HUDEP-2 (cell line): ENCODE results near the gene DAPK2.
"Not testable (repeated sequence)": the region's sequence is repeated elsewhere in the genome, so short reads cannot be mapped to it uniquely, and the experiment has no call there.

ENCODE experiments used
- DNase-seq, 76 experiments: peaks; one replicate each; lab custom pipeline; 2025; ENCODE audit not compliant: unreplicated experiment in 76 of 76; lab: John Stamatoyannopoulos, UW

Gene DAPK2

GRCh38 chr15:64058279-64058678, 12.0 kb upstream of the DAPK2 start:
- DNase-seq, result no peak

GRCh38 chr15:64053674-64054073, 7.4 kb upstream of the DAPK2 start:
- DNase-seq, result not testable (repeated sequence)

- no peak for DNase-seq
Measured at GRCh38 chr15:64052925-64053491, 6.7 kb upstream of the DAPK2 start.

GRCh38 chr15:64051407-64052259, 5.3 kb upstream of the DAPK2 start:
- DNase-seq, result no peak

- no peak for DNase-seq
Measured at GRCh38 chr15:64051093-64051402, 4.8 kb upstream of the DAPK2 start.

- DNase-seq, result no peak
Measured at GRCh38 chr15:64050281-64051092, 4.2 kb upstream of the DAPK2 start.

- no peak for DNase-seq
Measured at GRCh38 chr15:64048781-64049460, 2.6 kb upstream of the DAPK2 start.

GRCh38 chr15:64045774-64046420, 388 bp downstream of the DAPK2 start:
- peak in 4 of 76 experiments; percentile 15 to 45 (median 31) for DNase-seq

- DNase-seq, result peak in 1 of 76 experiments; percentile 22
Measured at GRCh38 chr15:64045101-64045435, 1.2 kb downstream of the DAPK2 start.

- DNase-seq, result peak in 1 of 76 experiments; percentile 22
Measured at GRCh38 chr15:64044300-64045100, 1.8 kb downstream of the DAPK2 start.

GRCh38 chr15:64038878-64039610, 7.2 kb downstream of the DAPK2 start:
- DNase-seq, result no peak

GRCh38 chr15:64037966-64038365, 8.3 kb downstream of the DAPK2 start:
- no peak for DNase-seq

GRCh38 chr15:64037116-64037515, 9.2 kb downstream of the DAPK2 start:
- DNase-seq, result no peak

- DNase-seq, result no peak
Measured at GRCh38 chr15:64035525-64035924, 10.8 kb downstream of the DAPK2 start.

GRCh38 chr15:64034519-64034918, 11.8 kb downstream of the DAPK2 start:
- DNase-seq, result no peak

GRCh38 chr15:64032329-64032728, 14.0 kb downstream of the DAPK2 start:
- no peak for DNase-seq

- DNase-seq, result no peak
Measured at GRCh38 chr15:64030123-64030522, 16.2 kb downstream of the DAPK2 start.

GRCh38 chr15:64029633-64030032, 16.7 kb downstream of the DAPK2 start:
- DNase-seq, result no peak

GRCh38 chr15:64029110-64029509, 17.2 kb downstream of the DAPK2 start:
- DNase-seq, result no peak
